Measurements from ENCODE around the gene SPRED3.
"Not testable (repeated sequence)": the region's sequence is repeated elsewhere in the genome, so short reads cannot be mapped to it uniquely, and the experiment has no call there.

Gene SPRED3

GRCh38 chr19:38422438-38422837 lies 33.9 kb downstream of the SPRED3 start:
- H3K4me3 ChIP-seq (ENCODE audit: severe bottlenecking) = no peak overlapping the region
- H3K27ac ChIP-seq (ENCODE audit: poor library complexity, severe bottlenecking) = no peak overlapping the region
- no peaks in the 10 kb centered on the region for H3K9me3 ChIP-seq (ENCODE audit: severe bottlenecking)
- TF ChIP-seq CTCF (IDR thresholded peaks at IDR 0.05; ENCODE audit: poor library complexity, severe bottlenecking) = no peak
- H3K27me3 ChIP-seq (ENCODE audit: insufficient read depth, poor library complexity, severe bottlenecking) = no peaks in the 10 kb centered on the region
- no peaks in the 10 kb centered on the region for H3K4me1 ChIP-seq (ENCODE audit: insufficient read depth, poor library complexity, severe bottlenecking)
- ATAC-seq (ENCODE audit: low read depth) = no peak
- no peak for DNase-seq (ENCODE audit: low spot score)
- H3K36me3 ChIP-seq (ENCODE audit: low read depth) = no peaks in the 10 kb centered on the region

GRCh38 chr19:38424272-38424671 lies 35.8 kb downstream of the SPRED3 start:
- ATAC-seq (ENCODE audit: low read depth) = no peak
- Histone ChIP-seq H3K36me3 (ENCODE audit: low read depth) (no peaks in the 10 kb centered on the region), H3K4me1 (ENCODE audit: insufficient read depth, poor library complexity, severe bottlenecking) (no peaks in the 10 kb centered on the region), H3K9me3 (ENCODE audit: severe bottlenecking) (no peaks in the 10 kb centered on the region), H3K27ac (ENCODE audit: poor library complexity, severe bottlenecking) (no peak overlapping the region), H3K27me3 (ENCODE audit: insufficient read depth, poor library complexity, severe bottlenecking) (no peaks in the 10 kb centered on the region), H3K4me3 (ENCODE audit: severe bottlenecking) (no peak overlapping the region)
- no peak for TF ChIP-seq CTCF (IDR thresholded peaks at IDR 0.05; ENCODE audit: poor library complexity, severe bottlenecking)
- DNase-seq (ENCODE audit: low spot score) = no peak

- no peak for TF ChIP-seq CTCF (IDR thresholded peaks at IDR 0.05; ENCODE audit: poor library complexity, severe bottlenecking)
- DNase-seq (ENCODE audit: low spot score) (no peak), ATAC-seq (ENCODE audit: low read depth) (no peak)
These were observed 36.8 kb downstream of the SPRED3 start for GRCh38 chr19:38425222-38425809.

GRCh38 chr19:38425810-38426466 lies 37.4 kb downstream of the SPRED3 start, which contains the start of gene RASGRP4:
Gene RASGRP4, minus strand, starts transcription at chr19:38426219. Its CDS starts 128 bp downstream, at chr19:38426091.
- no peak for TF ChIP-seq CTCF (IDR thresholded peaks at IDR 0.05; ENCODE audit: poor library complexity, severe bottlenecking)
- Histone ChIP-seq H3K9me3 (ENCODE audit: severe bottlenecking) (no peaks in the 10 kb centered on the region), H3K4me1 (ENCODE audit: insufficient read depth, poor library complexity, severe bottlenecking) (no peaks in the 10 kb centered on the region), H3K27me3 (ENCODE audit: insufficient read depth, poor library complexity, severe bottlenecking) (no peaks in the 10 kb centered on the region), H3K36me3 (ENCODE audit: low read depth) (no peaks in the 10 kb centered on the region), H3K4me3 (ENCODE audit: severe bottlenecking) (no peak within 1 kb of the TSS), H3K27ac (ENCODE audit: poor library complexity, severe bottlenecking) (no peak within 1 kb of the TSS)
- no peak for DNase-seq (ENCODE audit: low spot score)
- ATAC-seq (ENCODE audit: low read depth) = no peak

More at GRCh38 chr19:38425222-38425809, 36.8 kb downstream of the SPRED3 start:
- H3K27ac ChIP-seq (ENCODE audit: poor library complexity, severe bottlenecking) = no peak overlapping the region
- no peaks in the 10 kb centered on the region for H3K36me3 ChIP-seq (ENCODE audit: low read depth)
- no peaks in the 10 kb centered on the region for H3K27me3 ChIP-seq (ENCODE audit: insufficient read depth, poor library complexity, severe bottlenecking)
- H3K4me3 ChIP-seq (ENCODE audit: severe bottlenecking) = no peak overlapping the region
- H3K9me3 ChIP-seq (ENCODE audit: severe bottlenecking) = no peaks in the 10 kb centered on the region
- H3K4me1 ChIP-seq (ENCODE audit: insufficient read depth, poor library complexity, severe bottlenecking) = no peaks in the 10 kb centered on the region

GRCh38 chr19:38427035-38427677 lies 38.7 kb downstream of the SPRED3 start:
- not testable (repeated sequence) for H3K36me3 ChIP-seq (ENCODE audit: low read depth); H3K4me1 ChIP-seq (ENCODE audit: insufficient read depth, poor library complexity, severe bottlenecking); DNase-seq (ENCODE audit: low spot score); H3K27ac ChIP-seq (ENCODE audit: poor library complexity, severe bottlenecking); ATAC-seq (ENCODE audit: low read depth); H3K4me3 ChIP-seq (ENCODE audit: severe bottlenecking); H3K27me3 ChIP-seq (ENCODE audit: insufficient read depth, poor library complexity, severe bottlenecking); H3K9me3 ChIP-seq (ENCODE audit: severe bottlenecking)
